Measurements from ENCODE around the gene MRO.
A peak's percentile ranks its signal among the peaks of the same experiment; 100 is the strongest.

MRO gene

GRCh38 chr18:50826027-50826426, 6.2 kb upstream of the MRO start:
- TF ChIP-seq JUND (IDR thresholded peaks at IDR 0.05; ENCODE audit: low read depth), result no peak
- in situ Hi-C loops (cut with HindIII; ENCODE audit: low pct_unique_long_range_greater_than_20kb, low sequenced_read_pairs), result no loop called here
- DNase-seq (ENCODE audit: low read depth in 1 of 2, low spot score in 1 of 2), result no peak

- in situ Hi-C loops (cut with HindIII; ENCODE audit: low pct_unique_long_range_greater_than_20kb, low sequenced_read_pairs), result no loop called here
- TF ChIP-seq JUND (IDR thresholded peaks at IDR 0.05; ENCODE audit: low read depth), result no peak
- no peak for DNase-seq (ENCODE audit: low read depth in 1 of 2, low spot score in 1 of 2)
Measured at GRCh38 chr18:50825621-50826020, 5.8 kb upstream of the MRO start.

GRCh38 chr18:50822756-50823155, 2.9 kb upstream of the MRO start:
- in situ Hi-C loops (cut with HindIII; ENCODE audit: low pct_unique_long_range_greater_than_20kb, low sequenced_read_pairs), result no loop called here
- TF ChIP-seq JUND (IDR thresholded peaks at IDR 0.05; ENCODE audit: low read depth), result no peak
- DNase-seq (ENCODE audit: low read depth in 1 of 2, low spot score in 1 of 2), result no peak

- in situ Hi-C loops (cut with HindIII; ENCODE audit: low pct_unique_long_range_greater_than_20kb, low sequenced_read_pairs), result no loop called here
- no peak for DNase-seq (ENCODE audit: low read depth in 1 of 2, low spot score in 1 of 2)
Measured at GRCh38 chr18:50820901-50821520, 1.2 kb upstream of the MRO start.

GRCh38 chr18:50819027-50819727, 639 bp downstream of the MRO start:
- TF ChIP-seq JUND (IDR thresholded peaks at IDR 0.05; ENCODE audit: low read depth), result no peak
- peak; percentile 15 to 42 for DNase-seq (ENCODE audit: low read depth in 1 of 2, low spot score in 1 of 2)
- in situ Hi-C loops (cut with HindIII; ENCODE audit: low pct_unique_long_range_greater_than_20kb, low sequenced_read_pairs), result no loop called here

More at GRCh38 chr18:50820901-50821520, 1.2 kb upstream of the MRO start:
- TF ChIP-seq JUND (IDR thresholded peaks at IDR 0.05; ENCODE audit: low read depth), result no peak

GRCh38 chr18:50816419-50817166, 3.2 kb downstream of the MRO start:
- in situ Hi-C loops (cut with HindIII; ENCODE audit: low pct_unique_long_range_greater_than_20kb, low sequenced_read_pairs), result no loop called here
- no peak for DNase-seq (ENCODE audit: low read depth in 1 of 2, low spot score in 1 of 2)
- no peak for TF ChIP-seq JUND (IDR thresholded peaks at IDR 0.05; ENCODE audit: low read depth)

- TF ChIP-seq JUND (IDR thresholded peaks at IDR 0.05; ENCODE audit: low read depth), result no peak
- no peak for DNase-seq (ENCODE audit: low read depth in 1 of 2, low spot score in 1 of 2)
- in situ Hi-C loops (cut with HindIII; ENCODE audit: low pct_unique_long_range_greater_than_20kb, low sequenced_read_pairs), result no loop called here
Measured at GRCh38 chr18:50814395-50814794, 5.4 kb downstream of the MRO start.

GRCh38 chr18:50813353-50813752, 6.5 kb downstream of the MRO start:
- in situ Hi-C loops (cut with HindIII; ENCODE audit: low pct_unique_long_range_greater_than_20kb, low sequenced_read_pairs), result no loop called here
- no peak for DNase-seq (ENCODE audit: low read depth in 1 of 2, low spot score in 1 of 2)
- TF ChIP-seq JUND (IDR thresholded peaks at IDR 0.05; ENCODE audit: low read depth), result no peak

- DNase-seq (ENCODE audit: low read depth in 1 of 2, low spot score in 1 of 2), result no peak
- in situ Hi-C loops (cut with HindIII; ENCODE audit: low pct_unique_long_range_greater_than_20kb, low sequenced_read_pairs), result no loop called here
- no peak for TF ChIP-seq JUND (IDR thresholded peaks at IDR 0.05; ENCODE audit: low read depth)
Measured at GRCh38 chr18:50812834-50813233, 7.0 kb downstream of the MRO start.

- TF ChIP-seq JUND (IDR thresholded peaks at IDR 0.05; ENCODE audit: low read depth), result no peak
- in situ Hi-C loops (cut with HindIII; ENCODE audit: low pct_unique_long_range_greater_than_20kb, low sequenced_read_pairs), result no loop called here
Measured at GRCh38 chr18:50807176-50807575, 12.6 kb downstream of the MRO start.

GRCh38 chr18:50806208-50806616, 13.6 kb downstream of the MRO start:
- in situ Hi-C loops (cut with HindIII; ENCODE audit: low pct_unique_long_range_greater_than_20kb, low sequenced_read_pairs), result no loop called here
- no peak for DNase-seq (ENCODE audit: low read depth in 1 of 2, low spot score in 1 of 2)
- no peak for TF ChIP-seq JUND (IDR thresholded peaks at IDR 0.05; ENCODE audit: low read depth)

More at GRCh38 chr18:50807176-50807575, 12.6 kb downstream of the MRO start:
- no peak for DNase-seq (ENCODE audit: low read depth in 1 of 2, low spot score in 1 of 2)

GRCh38 chr18:50805732-50806131, 14.1 kb downstream of the MRO start:
- TF ChIP-seq JUND (IDR thresholded peaks at IDR 0.05; ENCODE audit: low read depth), result no peak
- DNase-seq (ENCODE audit: low read depth in 1 of 2, low spot score in 1 of 2), result no peak
- in situ Hi-C loops (cut with HindIII; ENCODE audit: low pct_unique_long_range_greater_than_20kb, low sequenced_read_pairs), result no loop called here

- no peak for TF ChIP-seq JUND (IDR thresholded peaks at IDR 0.05; ENCODE audit: low read depth)
- in situ Hi-C loops (cut with HindIII; ENCODE audit: low pct_unique_long_range_greater_than_20kb, low sequenced_read_pairs), result no loop called here
- DNase-seq (ENCODE audit: low read depth in 1 of 2, low spot score in 1 of 2), result no peak
Measured at GRCh38 chr18:50803592-50803991, 16.2 kb downstream of the MRO start.

Data from T47D (cell line).